ENCODE data around the gene COLGALT1.

- TF ChIP-seq EZH2phosphoT487 (IDR thresholded peaks at IDR 0.05; ENCODE audit: borderline replicate concordance, low read length) (no peak), CTCF (IDR thresholded peaks at IDR 0.05; ENCODE audit: low read depth, low read length, poor library complexity, severe bottlenecking) (no peak)
These were observed 49.0 kb downstream of the COLGALT1 start for GRCh38 chr19:17604372-17605025.
